ENCODE results near the gene PLCXD1.

- TF ChIP-seq CTCF (IDR thresholded peaks at IDR 0.05) = peak in 1 of 6 experiments; percentile 14
- TF ChIP-seq POLR2A (IDR thresholded peaks at IDR 0.05) = peak in 1 of 2 donors; percentile 44
These were observed 5.1 kb upstream of the PLCXD1 start for GRCh38 chrX:275967-276580.

Data from thyroid gland (tissue), 4 donors.